Calu3 (cell line): Measurements from ENCODE around the gene CYB561D2. TPM values are rescaled to one million over a fixed set of nuclear protein-coding genes. Genes with fewer than 3 reads are reported as not detected.

Source experiments
- BruUV-seq: library from RNA; stranded (reverse); fragments of 400-500 nt; replicated peaks from 2 replicates; lab custom pipeline; 2021; lab: Mats Ljungman, UMichigan
- CTCF ChIA-PET: fragments of 300-600 bp; sonication (Branson Sonifier 250); formaldehyde crosslinking; loops from one replicate; lab custom pipeline; 2022; ENCODE audit warnings: antibody characterized with exemption; lab: Charles Lee
- DNase-seq: peaks from one replicate; pipeline ENCODE4 v3.0.0; 2022
- H3K27ac Mint-ChIP-seq: one replicate; pipeline ENCODE4 v1.8.0; 2022; ENCODE audit warnings: mixed read lengths; ENCODE audit not compliant: unreplicated experiment
- H3K27me3 Mint-ChIP-seq: one replicate; pipeline ENCODE4 v1.8.0; 2022; ENCODE audit warnings: mixed read lengths; ENCODE audit not compliant: unreplicated experiment
- H3K36me3 Mint-ChIP-seq: one replicate; pipeline ENCODE4 v1.8.0; 2022; ENCODE audit warnings: mild to moderate bottlenecking, moderate library complexity, mixed read lengths; ENCODE audit not compliant: insufficient read depth, unreplicated experiment
- H3K4me1 Mint-ChIP-seq: one replicate; pipeline ENCODE4 v1.8.0; 2022; ENCODE audit warnings: mild to moderate bottlenecking, low read depth, mixed read lengths; ENCODE audit not compliant: unreplicated experiment
- H3K4me3 Mint-ChIP-seq: one replicate; pipeline ENCODE4 v1.8.0; 2022; ENCODE audit warnings: mild to moderate bottlenecking, low read depth, moderate library complexity, mixed read lengths; ENCODE audit not compliant: unreplicated experiment
- H3K9me3 Mint-ChIP-seq: one replicate; pipeline ENCODE4 v1.8.0; 2022; ENCODE audit warnings: low read depth, mixed read lengths; ENCODE audit not compliant: unreplicated experiment
- CTCF ChIP-seq: fragments of 200-600 bp; IDR thresholded peaks from one replicate; pipeline ENCODE4 v1.8.0; 2022; ENCODE audit warnings: antibody characterized with exemption; ENCODE audit not compliant: unreplicated experiment
- intact Hi-C: fragments of 100-400 bp; cut with micrococcal nuclease; formaldehyde crosslinking; loops from one replicate; pipeline ENCODE4 v1.10.0; 2022; ENCODE audit not compliant: unreplicated experiment
- total RNA-seq: library from RNA; stranded (reverse); gene quantifications from 2 replicates; pipeline ENCODE4 v1.2.3, GENCODE V29; 2022

Gene CYB561D2
- total RNA-seq, 1 experiment from 2014 or later: 19.4 TPM

- Mint-ChIP-seq H3K36me3 (no peaks in the 10 kb centered on the region), H3K4me3 (no peak overlapping the region), H3K4me1 (no peaks in the 10 kb centered on the region), H3K9me3 (no peaks in the 10 kb centered on the region), H3K27me3 (peaks cover 81% of the 10 kb centered on the region), H3K27ac (no peak overlapping the region)
- intact Hi-C loops: loop anchor here (10.0 kb wide), 1 partner anchor 47 kb away; no protein-coding TSS in a partner anchor
- DNase-seq: no peak
- no TSS peak for BruUV-seq
- no peak for TF ChIP-seq CTCF
- CTCF ChIA-PET: interaction anchor here (0.6 kb wide), 1 partner anchor 99 kb away, joined by 4 read pairs; no protein-coding TSS in a partner anchor
Measured at GRCh38 chr3:50378024-50378423, 27.4 kb downstream of the CYB561D2 start.

- no TSS peak for BruUV-seq
- no peaks in the 10 kb centered on the region for H3K9me3 Mint-ChIP-seq
- peaks cover 81% of the 10 kb centered on the region for H3K27me3 Mint-ChIP-seq
- CTCF ChIA-PET: interaction anchor here (0.6 kb wide), 1 partner anchor 98 kb away, joined by 4 read pairs; no protein-coding TSS in a partner anchor
- intact Hi-C loops: loop anchor here (10.0 kb wide), 1 partner anchor 46 kb away; no protein-coding TSS in a partner anchor
- DNase-seq: no peak
- no peak overlapping the region for H3K4me3 Mint-ChIP-seq
- TF ChIP-seq CTCF: no peak
- no peaks in the 10 kb centered on the region for H3K4me1 Mint-ChIP-seq
- no peaks in the 10 kb centered on the region for H3K36me3 Mint-ChIP-seq
- H3K27ac Mint-ChIP-seq: no peak overlapping the region
Measured at GRCh38 chr3:50378757-50379156, 28.1 kb downstream of the CYB561D2 start.

GRCh38 chr3:50380405-50381085, 29.9 kb downstream of the CYB561D2 start:
- no TSS peak for BruUV-seq
- peaks cover 94% of the 10 kb centered on the region for H3K27me3 Mint-ChIP-seq
- no peaks in the 10 kb centered on the region for H3K9me3 Mint-ChIP-seq
- CTCF ChIA-PET: interaction anchor here (0.6 to 1.1 kb wide), 3 partner anchors 10 to 42 kb away, joined by 3 to 4 read pairs (median 3); no protein-coding TSS in a partner anchor
- intact Hi-C loops: no loop called here
- H3K27ac Mint-ChIP-seq: no peak overlapping the region
- H3K4me3 Mint-ChIP-seq: no peak overlapping the region
- DNase-seq: no peak
- no peaks in the 10 kb centered on the region for H3K36me3 Mint-ChIP-seq
- H3K4me1 Mint-ChIP-seq: no peaks in the 10 kb centered on the region
- no peak for TF ChIP-seq CTCF

GRCh38 chr3:50381383-50381782, 30.7 kb downstream of the CYB561D2 start:
- Mint-ChIP-seq H3K36me3 (no peaks in the 10 kb centered on the region), H3K27ac (no peak overlapping the region), H3K4me3 (no peak overlapping the region), H3K4me1 (no peaks in the 10 kb centered on the region), H3K9me3 (no peaks in the 10 kb centered on the region), H3K27me3 (peaks cover 96% of the 10 kb centered on the region)
- CTCF ChIA-PET: interaction anchor here (0.6 to 1.1 kb wide), 5 partner anchors 10 to 258 kb away, joined by 3 to 4 read pairs (median 4); partner anchors contain the start of gene C3orf18
- DNase-seq: no peak
- intact Hi-C loops: no loop called here
- BruUV-seq: no TSS peak
- no peak for TF ChIP-seq CTCF
